K562 (cell line): ENCODE measurements around the gene CCDC136. TPM values are rescaled to one million over a fixed set of nuclear protein-coding genes. Genes with fewer than 3 reads are reported as not detected.

Experiments
- CREB5 ChIP-seq: fragments of 250-450 bp; sonication (Bioruptor Pico); IDR thresholded peaks from 2 replicates; pipeline ENCODE4 v1.5.0; 2020; ENCODE audit warnings: mild to moderate bottlenecking
- DLX4 ChIP-seq: fragments of 250-450 bp; sonication (Bioruptor Pico); IDR thresholded peaks from 2 replicates; pipeline ENCODE4 v1.6.1; 2021; ENCODE audit warnings: mild to moderate bottlenecking
- FOSL1 ChIP-seq: fragments of 200-800 bp; sonication (Bioruptor generic); conservative IDR thresholded peaks from 2 replicates; pipeline ENCODE4 v1.6.1; 2016; ENCODE audit warnings: missing genetic modification characterization, missing compliant biosample characterization
- FOXP1 ChIP-seq: sonication (generic); formaldehyde crosslinking; IDR thresholded peaks from 2 replicates; pipeline ENCODE4 v1.8.0; 2022; ENCODE audit warnings: mild to moderate bottlenecking, missing genetic modification reagents
- GATAD2B ChIP-seq: fragments of 450-650 bp; IDR thresholded peaks from 2 replicates; pipeline ENCODE4 v1.6.1; 2017; ENCODE audit warnings: mild to moderate bottlenecking, borderline replicate concordance
- HOMEZ ChIP-seq: fragments of 250-450 bp; sonication (Bioruptor Pico); IDR thresholded peaks from 2 replicates; pipeline ENCODE4 v1.4.0; 2020; ENCODE audit warnings: mild to moderate bottlenecking, moderate library complexity
- NFIX ChIP-seq: fragments of 250-450 bp; sonication (Bioruptor Pico); IDR thresholded peaks from 2 replicates; pipeline ENCODE4 v1.4.0; 2020; ENCODE audit warnings: low read depth, mild to moderate bottlenecking, moderate library complexity
- RBM39 ChIP-seq: fragments of 200-400 bp; formaldehyde crosslinking; optimal IDR thresholded peaks from 2 replicates; pipeline ENCODE3; 2018; ENCODE audit warnings: low read depth, low read length
- RERE ChIP-seq: sonication (generic); formaldehyde crosslinking; IDR thresholded peaks from 2 replicates; pipeline ENCODE4 v1.8.0; 2023; ENCODE audit warnings: missing genetic modification reagents, mild to moderate bottlenecking, borderline replicate concordance
- SMAD2 ChIP-seq: fragments of 150-350 bp; IDR thresholded peaks from 2 replicates; pipeline ENCODE4 v1.6.1; 2014; ENCODE audit warnings: low read depth, mild to moderate bottlenecking, low read length
- TEAD1 ChIP-seq, 2 experiments: fragments of 450-650 bp in 1 of 2; sonication (generic) in 1 of 2; formaldehyde crosslinking; IDR thresholded peaks; 2 replicates each; pipeline versions ENCODE4 v1.4.0 to v1.8.0; 2020 to 2022; ENCODE audit warnings: mild to moderate bottlenecking in 2 of 2, missing genetic modification reagents in 1 of 2
- THRA ChIP-seq: fragments of 450-650 bp; IDR thresholded peaks from 2 replicates; pipeline ENCODE4 v1.6.1; 2017; ENCODE audit warnings: mild to moderate bottlenecking, moderate library complexity
- ZNF134 ChIP-seq: fragments of 250-450 bp; sonication (Bioruptor Pico); conservative IDR thresholded peaks from 2 replicates; pipeline ENCODE4 v1.4.0; 2020
- ZNF165 ChIP-seq: fragments of 250-450 bp; sonication (Bioruptor Pico); IDR thresholded peaks from 2 replicates; pipeline ENCODE4 v1.4.0; 2020; ENCODE audit warnings: borderline replicate concordance
- ZNF239 ChIP-seq: fragments of 250-450 bp; sonication (Bioruptor Pico); IDR thresholded peaks from 2 replicates; pipeline ENCODE4 v1.4.0; 2020; ENCODE audit warnings: mild to moderate bottlenecking
- ZNF583 ChIP-seq: fragments of 250-450 bp; sonication (Bioruptor Pico); IDR thresholded peaks from 2 replicates; pipeline ENCODE4 v1.4.0; 2020
- polyA plus RNA-seq, 8 experiments: library from polyadenylated mRNA; depleted of rRNA in 4 of 8; stranded (reverse) in 5 of 8; unstranded in 3 of 8; fragments of >200 nt; fragmentation: Nextera tagmentation in 2 of 8; fragmentation: Illumina TruSeq in 1 of 8; extraction: Ambion mirVana in 2 of 8; extraction: Trizol in 1 of 8; gene quantifications; 2 replicates each; pipeline versions ENCODE4 v1.2.1 to v1.2.3, GENCODE V29; 2011 to 2014; ENCODE audit warnings: inconsistent platforms in 1 of 8, missing spikeins in 1 of 8
- total RNA-seq, 7 experiments: library from RNA; depleted of rRNA in 6 of 7; stranded (reverse); fragments of >200 nt in 6 of 7; fragmentation: Illumina TruSeq in 2 of 7; extraction: Trizol in 2 of 7; gene quantifications; 2 replicates each; pipeline versions ENCODE4 v1.2.1 to v1.2.3, GENCODE V29; 2011 to 2021; ENCODE audit warnings: low replicate concordance in 1 of 7

Gene CCDC136
- total and polyA plus RNA-seq, 9 of the 15 experiments (the other 6 are each of a cell fraction or from before 2014, with no cell fraction given) = 2.4 to 40.8 (median 26.5) TPM

DNA sequence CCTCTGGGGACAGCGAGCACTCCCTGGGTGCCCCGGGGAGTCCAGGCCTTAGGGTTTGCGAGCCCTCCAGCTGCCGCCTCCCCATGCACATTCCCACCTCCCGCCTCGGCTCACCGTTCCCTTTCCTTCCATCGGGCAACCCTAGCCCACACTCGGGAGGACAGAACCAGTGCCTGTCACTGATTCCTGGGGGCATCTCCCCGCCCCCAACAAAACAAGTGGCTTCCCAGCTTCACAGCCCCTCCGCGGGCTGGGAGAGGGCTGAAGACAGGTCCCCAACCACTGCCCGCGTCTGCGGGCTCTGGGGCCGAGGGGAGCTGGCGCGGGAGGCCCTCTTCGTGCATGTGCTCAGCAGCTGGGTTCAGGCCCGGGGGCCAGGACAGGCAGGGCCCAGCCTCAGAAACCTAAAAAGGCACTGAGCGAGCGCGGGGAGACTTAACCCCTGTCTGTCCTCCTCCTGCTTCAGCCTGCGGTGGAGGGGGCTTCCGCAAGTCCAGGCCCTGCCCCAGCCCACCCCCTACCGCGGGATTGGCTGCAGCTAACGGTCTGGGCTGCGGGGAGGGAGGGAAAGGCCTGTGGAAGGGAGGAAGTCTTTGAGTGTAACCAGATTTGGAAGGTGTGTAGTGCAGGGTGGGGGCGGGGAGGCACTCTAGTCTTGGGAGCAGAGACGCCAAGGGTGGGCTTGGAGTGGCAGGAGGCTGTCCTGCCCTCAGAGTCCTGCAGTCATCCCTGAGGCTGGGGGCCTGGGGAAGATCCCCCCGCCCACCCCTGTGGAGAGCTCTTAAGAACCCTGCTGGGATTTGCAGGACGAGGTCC, 39.6 kb downstream of the CCDC136 start (continued):
- TF ChIP-seq NFIX (CRISPR knock-in tag) = no peak
- no peak for TF ChIP-seq DLX4 (CRISPR knock-in tag)
- TF ChIP-seq ZNF165 (CRISPR knock-in tag) = no peak
- no peak; the same call in 1 of the 2 replicates for TF ChIP-seq FOXP1 (CRISPR knock-in tag)
- no peak; the same call in 1 of the 2 replicates for TF ChIP-seq ZNF134 (CRISPR knock-in tag)
- TF ChIP-seq FOSL1 (tag) = no peak
- TF ChIP-seq GATAD2B = no peak; the same call in 1 of the 2 replicates
- no peak for TF ChIP-seq CREB5 (CRISPR knock-in tag)
- TF ChIP-seq RBM39 = no peak
- 0 out of 2 replicates have a peak, but pooled peaks have one; percentile 28 for TF ChIP-seq HOMEZ (CRISPR knock-in tag)
- peak; percentile 18; the same call in 1 of the 2 replicates for TF ChIP-seq ZNF239 (CRISPR knock-in tag)
- TF ChIP-seq SMAD2 = no peak
- TF ChIP-seq RERE (CRISPR knock-in tag) = 0 out of 2 replicates have a peak, but pooled peaks have one; percentile 0
- TF ChIP-seq TEAD1 (CRISPR knock-in tag; IDR thresholded peaks at IDR 0.05) = 0 out of 4 replicates have a peak, but pooled peaks of 1 of the 2 experiments have one; percentile 25
- no peak for TF ChIP-seq ZNF583 (CRISPR knock-in tag)
- TF ChIP-seq THRA = no peak
